GM12878 (cell line): Measurements from ENCODE around the gene LPIN1. TPM values are rescaled to one million over a fixed set of nuclear protein-coding genes. Genes with fewer than 3 reads are reported as not detected.

Experiments used
- ATAC-seq: fragments of 200-7000 bp; cut with Tn5 transposase; 3 replicates; pipeline ENCODE4 v1.9.1; 2020; ENCODE audit warnings: mild to moderate bottlenecking, moderate library complexity
- BruUV-seq: library from RNA; stranded (reverse); fragments of 400-500 nt; replicated peaks from 2 replicates; lab custom pipeline; 2021; lab: Mats Ljungman, UMichigan
- CTCF ChIA-PET: fragments of 300-600 bp; sonication (Branson Sonifier 250); formaldehyde crosslinking; extraction: SDS; loops from one replicate; lab custom pipeline; 2021; ENCODE audit warnings: inconsistent platforms; lab: Yijun Ruan, JAX
- POLR2A ChIA-PET: fragments of 350-600 bp; formaldehyde crosslinking; extraction: SDS; loops from one replicate; lab custom pipeline; 2021; ENCODE audit warnings: inconsistent platforms; lab: Charles Lee
- RAD21 ChIA-PET: fragments of 300-600 bp; sonication (Branson Sonifier 250); formaldehyde crosslinking; loops from one replicate; lab custom pipeline; 2023; ENCODE audit warnings: antibody characterized with exemption; ENCODE audit not compliant: unreplicated experiment; lab: Charles Lee
- SMC1A ChIA-PET: fragments of 300-600 bp; sonication (Branson Sonifier 250); formaldehyde crosslinking; loops from one replicate; lab custom pipeline; 2023; ENCODE audit not compliant: unreplicated experiment, uncharacterized antibody; lab: Charles Lee
- DNase-seq: peaks from one replicate; pipeline ENCODE4 v3.0.0-alpha.2; 2011; ENCODE audit warnings: low read depth, low spot score
- FAIRE-seq: peaks from 3 replicates; lab custom pipeline; 2011; peaks lifted over from hg19 to GRCh38; lab: Jason Lieb, UNC
- H2AFZ ChIP-seq: 2 replicates; pipeline ENCODE4 v1.6.0; 2011; ENCODE audit warnings: low read depth, low read length, control low read depth; ENCODE audit not compliant: control insufficient read depth
- H3K27ac ChIP-seq: 2 replicates; pipeline ENCODE4 v1.5.1; 2011; ENCODE audit warnings: control low read depth; ENCODE audit not compliant: control insufficient read depth, insufficient read depth
- H3K27me3 ChIP-seq, 2 experiments: replicated peaks in 1 of 2; 2 replicates each; pipeline versions ENCODE4 v1.6.0 to v1.6.1; 2011; ENCODE audit warnings: low read length in 1 of 2; ENCODE audit not compliant: control insufficient read depth in 2 of 2, insufficient read depth in 2 of 2
- H3K36me3 ChIP-seq, 2 experiments: 2 replicates each; pipeline ENCODE4 v1.5.1; 2011; ENCODE audit warnings: low read length in 1 of 2; ENCODE audit not compliant: control insufficient read depth in 2 of 2, insufficient read depth in 2 of 2
- H3K4me1 ChIP-seq: 2 replicates; pipeline ENCODE4 v1.6.1; 2011; ENCODE audit warnings: mild to moderate bottlenecking, low read length, moderate library complexity, mixed read lengths; ENCODE audit not compliant: control insufficient read depth, insufficient read depth
- H3K4me2 ChIP-seq: 2 replicates; pipeline ENCODE4 v1.6.0; 2011; ENCODE audit warnings: control low read depth; ENCODE audit not compliant: control insufficient read depth, insufficient read depth
- H3K4me3 ChIP-seq: fragments of 200-600 bp; sonication (generic); 2 replicates; pipeline ENCODE4 v1.5.1; 2016
- H3K79me2 ChIP-seq: 2 replicates; pipeline ENCODE4 v1.6.0; 2011; ENCODE audit warnings: low read length; ENCODE audit not compliant: control insufficient read depth, insufficient read depth
- H3K9ac ChIP-seq: 2 replicates; pipeline ENCODE4 v1.8.0; 2011; ENCODE audit warnings: low read length, control low read depth, mixed read lengths; ENCODE audit not compliant: control insufficient read depth, insufficient read depth
- H3K9me3 ChIP-seq: replicated peaks from 3 replicates; pipeline ENCODE4 v1.5.1; 2011; ENCODE audit warnings: mild to moderate bottlenecking, low read length; ENCODE audit not compliant: control insufficient read depth, insufficient read depth
- H4K20me1 ChIP-seq: 2 replicates; pipeline ENCODE4 v1.6.0; 2011; ENCODE audit not compliant: control insufficient read depth, insufficient read depth
- CREM ChIP-seq: IDR thresholded peaks from 2 replicates; pipeline ENCODE4 v1.6.1; 2014; ENCODE audit warnings: antibody characterized with exemption, low read depth
- HCFC1 ChIP-seq: fragments of 150-350 bp; IDR thresholded peaks from 2 replicates; pipeline ENCODE4 v1.6.1; 2014; ENCODE audit warnings: low read length
- HDAC2 ChIP-seq: fragments of 200-600 bp; sonication (generic); IDR thresholded peaks from 2 replicates; pipeline ENCODE4 v1.6.1; 2017
- HDGF ChIP-seq: fragments of 450-650 bp; IDR thresholded peaks from 2 replicates; pipeline ENCODE4 v1.6.1; 2016; ENCODE audit warnings: antibody characterized with exemption
- NBN ChIP-seq: fragments of 450-650 bp; IDR thresholded peaks from 2 replicates; pipeline ENCODE4 v1.6.1; 2016
- NR2C1 ChIP-seq: fragments of 450-650 bp; IDR thresholded peaks from 2 replicates; pipeline ENCODE4 v1.6.1; 2017; ENCODE audit warnings: antibody characterized with exemption, mild to moderate bottlenecking, moderate library complexity
- SPI1 ChIP-seq: IDR thresholded peaks from 2 replicates; pipeline ENCODE4 v1.6.1; 2011; ENCODE audit warnings: low read depth, mild to moderate bottlenecking, low read length, moderate library complexity, borderline replicate concordance; ENCODE audit not compliant: insufficient read depth
- WGBS: methylation state at CpG from one replicate; pipeline ENCODE4 v1.1.6; 2016; ENCODE audit warnings: low lambda C conversion rate; ENCODE audit not compliant: insufficient replicate concordance, insufficient coverage; ENCODE audit errors: missing lambda C conversion rate; 5-methylcytosine and 5-hydroxymethylcytosine counted together
- in situ Hi-C: fragments of 300-500 bp; cut with MboI; formaldehyde crosslinking; loops from 9 replicates; pipeline ENCODE4 v1.14.3; 2018; ENCODE audit warnings: mixed read lengths
- intact Hi-C: fragments of 100-400 bp; cut with micrococcal nuclease; formaldehyde crosslinking; loops from one replicate; pipeline ENCODE4 v1.14.2; 2022; ENCODE audit not compliant: unreplicated experiment
- polyA plus RNA-seq, 11 experiments: library from polyadenylated mRNA; depleted of rRNA in 4 of 11; unstranded in 6 of 11; stranded (reverse) in 5 of 11; fragments of >200 nt; fragmentation: Nextera tagmentation in 4 of 11; fragmentation: Illumina TruSeq in 1 of 11; extraction: Ambion mirVana in 4 of 11; extraction: Trizol in 1 of 11; gene quantifications; 1 replicate in 1 of 11; 2 replicates in 10 of 11; pipeline versions ENCODE4 v1.2.1 to v1.2.3, GENCODE V29; 2011 to 2016; ENCODE audit warnings: inconsistent platforms in 2 of 11, missing spikeins in 2 of 11, low read depth in 1 of 11
- total RNA-seq, 4 experiments: library from RNA; depleted of rRNA in 3 of 4; stranded (reverse); fragments of >200 nt in 3 of 4; fragmentation: Illumina TruSeq in 1 of 4; extraction: Trizol in 1 of 4; gene quantifications; 2 replicates each; pipeline versions ENCODE4 v1.2.1 to v1.2.3, GENCODE V29; 2013 to 2021
- TF ChIP-seq, protein P1 (sequence below): fragments of 450-650 bp; IDR thresholded peaks from 2 replicates; pipeline ENCODE4 v1.6.1; 2017; ENCODE audit warnings: low read depth, mild to moderate bottlenecking, moderate library complexity
- TF ChIP-seq, protein P2 (sequence below): fragments of 450-650 bp; formaldehyde crosslinking; IDR thresholded peaks from 2 replicates; pipeline ENCODE4 v1.5.0; 2022; ENCODE audit warnings: mild to moderate bottlenecking, missing genetic modification characterization

Gene LPIN1
- total and polyA plus RNA-seq, 10 of the 15 experiments (the other 5 are each of a cell fraction or from before 2014, with no cell fraction given) = 18.8 to 82.5 (median 50.3) TPM

DNA sequence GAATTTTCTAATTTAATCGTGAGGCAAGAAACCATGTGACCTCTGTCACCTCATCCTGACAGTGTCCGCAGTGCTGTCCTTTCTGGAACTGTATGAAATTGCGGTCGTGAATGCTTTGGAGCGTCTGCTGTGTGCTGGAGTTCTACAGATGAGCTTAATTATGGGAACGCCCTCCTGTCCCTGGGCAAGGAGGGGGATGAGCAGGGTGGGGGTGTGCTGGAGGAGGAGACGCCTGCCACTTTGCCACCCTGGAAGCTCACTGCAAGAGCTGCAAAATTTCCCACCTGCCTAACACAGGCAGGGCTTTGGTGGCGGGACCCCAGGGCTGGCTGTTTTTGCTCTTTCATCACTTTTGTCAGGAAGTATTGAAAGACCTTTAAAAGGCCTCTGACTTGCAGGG lies 6.5 kb downstream of the LPIN1 start:
- ChIA-PET RAD21 (interaction anchor here (0.9 to 4.6 kb wide), 7 partner anchors 8 to 253 kb away, joined by 3 to 51 read pairs (median 4); no protein-coding TSS in a partner anchor), SMC1A (interaction anchor here (0.9 to 16.4 kb wide), 11 partner anchors 10 to 256 kb away, joined by 3 to 222 read pairs (median 4); partner anchors contain the start of gene LPIN1), CTCF (interaction anchor here (0.7 to 28.9 kb wide), 6 partner anchors 8 to 60 kb away, joined by 3 to 684 read pairs (median 18); partner anchors contain the start of gene LPIN1), POLR2A (interaction anchor here (0.6 to 7.0 kb wide), 6 partner anchors 8 to 253 kb away, joined by 3 to 84 read pairs (median 4); partner anchors contain the start of gene LPIN1)
- FAIRE-seq (no peak), DNase-seq (no peak), ATAC-seq (no peak)
- WGBS = 39% methylated on average over 8 of the region's 8 CpGs
- Histone ChIP-seq H3K79me2 (peaks cover 53% of the 10 kb centered on the region), H3K9me3 (no peaks in the 10 kb centered on the region), H3K4me1 (peaks cover 71% of the 10 kb centered on the region), H3K27me3 (no peaks in the 10 kb centered on the region), H3K9ac (peak overlapping the region; percentile 21; the same call in 1 of the 2 replicates), H3K4me3 (no peak overlapping the region), H4K20me1 (no peaks in the 10 kb centered on the region), H3K4me2 (peak overlapping the region; percentile 98), H2AFZ (no peak overlapping the region), H3K27ac (peak overlapping the region; percentile 97), H3K36me3 (no peaks in the 10 kb centered on the region)
- in situ Hi-C loops = no loop called here
- TF ChIP-seq SPI1 (no peak), HCFC1 (no peak), HDGF (no peak), CREM (no peak), NR2C1 (no peak), HDAC2 (no peak), NBN (no peak)
- TF ChIP-seq, protein P1, sequence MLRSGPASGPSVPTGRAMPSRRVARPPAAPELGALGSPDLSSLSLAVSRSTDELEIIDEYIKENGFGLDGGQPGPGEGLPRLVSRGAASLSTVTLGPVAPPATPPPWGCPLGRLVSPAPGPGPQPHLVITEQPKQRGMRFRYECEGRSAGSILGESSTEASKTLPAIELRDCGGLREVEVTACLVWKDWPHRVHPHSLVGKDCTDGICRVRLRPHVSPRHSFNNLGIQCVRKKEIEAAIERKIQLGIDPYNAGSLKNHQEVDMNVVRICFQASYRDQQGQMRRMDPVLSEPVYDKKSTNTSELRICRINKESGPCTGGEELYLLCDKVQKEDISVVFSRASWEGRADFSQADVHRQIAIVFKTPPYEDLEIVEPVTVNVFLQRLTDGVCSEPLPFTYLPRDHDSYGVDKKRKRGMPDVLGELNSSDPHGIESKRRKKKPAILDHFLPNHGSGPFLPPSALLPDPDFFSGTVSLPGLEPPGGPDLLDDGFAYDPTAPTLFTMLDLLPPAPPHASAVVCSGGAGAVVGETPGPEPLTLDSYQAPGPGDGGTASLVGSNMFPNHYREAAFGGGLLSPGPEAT = no peak
- TF ChIP-seq, protein P2, sequence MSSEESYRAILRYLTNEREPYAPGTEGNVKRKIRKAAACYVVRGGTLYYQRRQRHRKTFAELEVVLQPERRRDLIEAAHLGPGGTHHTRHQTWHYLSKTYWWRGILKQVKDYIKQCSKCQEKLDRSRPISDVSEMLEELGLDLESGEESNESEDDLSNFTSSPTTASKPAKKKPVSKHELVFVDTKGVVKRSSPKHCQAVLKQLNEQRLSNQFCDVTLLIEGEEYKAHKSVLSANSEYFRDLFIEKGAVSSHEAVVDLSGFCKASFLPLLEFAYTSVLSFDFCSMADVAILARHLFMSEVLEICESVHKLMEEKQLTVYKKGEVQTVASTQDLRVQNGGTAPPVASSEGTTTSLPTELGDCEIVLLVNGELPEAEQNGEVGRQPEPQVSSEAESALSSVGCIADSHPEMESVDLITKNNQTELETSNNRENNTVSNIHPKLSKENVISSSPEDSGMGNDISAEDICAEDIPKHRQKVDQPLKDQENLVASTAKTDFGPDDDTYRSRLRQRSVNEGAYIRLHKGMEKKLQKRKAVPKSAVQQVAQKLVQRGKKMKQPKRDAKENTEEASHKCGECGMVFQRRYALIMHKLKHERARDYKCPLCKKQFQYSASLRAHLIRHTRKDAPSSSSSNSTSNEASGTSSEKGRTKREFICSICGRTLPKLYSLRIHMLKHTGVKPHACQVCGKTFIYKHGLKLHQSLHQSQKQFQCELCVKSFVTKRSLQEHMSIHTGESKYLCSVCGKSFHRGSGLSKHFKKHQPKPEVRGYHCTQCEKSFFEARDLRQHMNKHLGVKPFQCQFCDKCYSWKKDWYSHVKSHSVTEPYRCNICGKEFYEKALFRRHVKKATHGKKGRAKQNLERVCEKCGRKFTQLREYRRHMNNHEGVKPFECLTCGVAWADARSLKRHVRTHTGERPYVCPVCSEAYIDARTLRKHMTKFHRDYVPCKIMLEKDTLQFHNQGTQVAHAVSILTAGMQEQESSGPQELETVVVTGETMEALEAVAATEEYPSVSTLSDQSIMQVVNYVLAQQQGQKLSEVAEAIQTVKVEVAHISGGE (CRISPR knock-in tag) = no peak
- BruUV-seq = TSS peak; percentile 55
- intact Hi-C loops = loop anchor here (5.0 kb wide), 1 partner anchor 114 kb away; no protein-coding TSS in a partner anchor
